Mucosa of gallbladder (tissue), 1 donor: ENCODE measurements around the gene KIF1A. TPM values are rescaled to one million over a fixed set of nuclear protein-coding genes. Genes with fewer than 3 reads are reported as not detected.

ENCODE experiments used
- DNase-seq: peaks from one replicate; pipeline ENCODE4 v3.0.0-alpha.2; 2020; ENCODE audit warnings: low spot score
- total RNA-seq: library from RNA; stranded (reverse); gene quantifications from one replicate; pipeline ENCODE4 v1.2.1, GENCODE V29; 2021
- donor health status: DM: no; HTN: no; CAD: no.

KIF1A gene
- total RNA-seq, 1 donor from 2014 or later, result 1.6 TPM

- DNase-seq, result no peak
These were observed 83.5 kb downstream of the KIF1A start for GRCh38 chr2:240736281-240737250.

DNA sequence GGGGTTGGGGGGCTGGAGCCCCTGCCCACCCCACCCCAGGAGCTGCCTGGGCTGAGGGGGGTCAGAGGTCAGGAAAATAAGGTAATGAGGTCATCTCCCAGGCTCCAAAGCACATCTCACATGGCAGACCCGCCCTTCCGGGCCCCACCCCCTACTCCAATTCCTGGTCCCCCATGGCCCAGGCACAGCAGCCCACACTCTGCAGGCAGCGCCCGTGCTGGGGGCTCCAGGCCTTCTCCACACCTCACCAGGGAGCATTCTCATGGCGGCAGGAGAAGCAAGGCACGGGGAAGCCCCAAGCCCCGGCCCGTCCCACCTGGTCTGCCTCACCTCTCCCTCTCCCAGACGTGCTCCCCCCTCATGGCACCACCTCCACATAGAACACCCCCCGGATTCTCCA is 84.5 kb downstream of the KIF1A start:
- DNase-seq, result no peak

DNA sequence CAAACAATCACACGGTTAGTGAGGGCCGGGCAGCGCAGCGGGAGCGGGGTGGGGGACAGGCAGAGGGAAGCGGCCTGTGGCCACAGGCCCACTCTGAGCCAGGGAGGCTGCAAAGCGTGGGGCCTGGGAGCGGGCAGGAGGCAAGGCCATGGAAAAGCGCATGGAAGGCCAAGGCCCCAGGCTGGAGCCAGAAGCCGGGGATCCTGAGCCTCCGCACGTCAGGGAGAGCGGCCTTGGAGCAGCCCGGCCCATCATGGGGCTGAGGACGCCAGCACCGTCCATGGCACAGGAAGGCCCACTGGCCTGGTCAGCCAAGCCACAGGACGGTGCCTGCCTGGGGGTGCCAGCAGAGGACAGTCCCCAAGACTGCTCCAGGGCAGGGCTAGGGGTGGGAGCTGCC is 85.3 kb downstream of the KIF1A start:
- DNase-seq, result no peak

- DNase-seq, result no peak
These were observed 86.1 kb downstream of the KIF1A start for GRCh38 chr2:240733803-240734495.

GRCh38 chr2:240732911-240733622 is 87.0 kb downstream of the KIF1A start:
- no peak for DNase-seq

DNA sequence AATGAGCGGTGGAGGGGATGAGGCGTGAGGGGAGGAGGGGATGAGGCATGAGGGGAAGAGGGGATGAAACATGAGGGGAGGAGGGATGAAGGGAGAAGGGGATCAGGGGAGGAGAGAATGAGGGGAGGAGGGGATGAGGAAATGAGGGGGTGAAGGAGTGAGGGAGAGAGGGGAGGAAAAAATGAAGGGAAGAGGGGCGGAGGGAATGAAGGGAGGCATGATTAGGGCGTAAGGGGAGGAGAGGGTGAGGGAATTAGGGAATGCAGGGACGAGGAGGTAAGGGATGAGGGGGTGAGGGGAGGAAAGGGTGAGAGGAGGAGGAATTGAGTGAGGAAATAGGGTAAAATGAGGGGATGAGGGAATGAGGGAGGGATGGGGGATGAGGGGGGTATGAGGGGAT is 87.8 kb downstream of the KIF1A start:
- no peak for DNase-seq

- no peak for DNase-seq
These were observed 88.9 kb downstream of the KIF1A start for GRCh38 chr2:240731178-240731545.

DNA sequence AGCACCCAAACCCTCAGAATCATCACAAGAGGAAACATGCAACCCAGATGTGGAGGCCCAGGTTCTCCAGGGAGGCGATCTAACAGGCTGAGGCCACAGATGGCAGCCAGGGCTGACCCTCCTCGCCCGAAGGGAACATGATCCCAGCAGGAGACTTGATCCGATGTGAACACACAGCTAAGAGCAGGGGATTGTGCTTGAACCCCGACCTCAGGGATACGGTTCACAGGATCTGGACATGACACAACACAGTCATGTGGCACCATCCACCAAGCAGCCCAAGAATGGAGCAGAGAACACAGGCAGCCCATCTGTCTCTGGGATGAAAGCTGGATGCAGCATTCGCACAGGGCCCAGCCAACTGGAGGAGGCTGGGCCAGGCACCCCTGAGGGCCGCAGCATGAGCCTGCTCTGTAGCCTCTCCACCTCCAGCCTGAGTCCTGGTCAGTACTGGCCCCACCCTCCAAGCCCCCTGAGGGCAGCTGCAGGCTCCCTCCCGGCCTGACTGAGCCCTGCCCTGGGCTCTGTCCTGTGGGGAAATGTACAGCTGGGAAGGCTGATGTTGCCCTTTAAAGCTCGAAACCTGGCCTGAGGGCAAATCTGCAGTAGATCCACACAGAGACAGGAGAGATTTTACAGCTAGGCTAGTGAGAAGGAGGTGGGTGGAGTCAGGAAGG is 89.4 kb downstream of the KIF1A start:
- no peak for DNase-seq

GRCh38 chr2:240728827-240729226 is 91.2 kb downstream of the KIF1A start:
- no peak for DNase-seq

- no peak for DNase-seq
These were observed 91.7 kb downstream of the KIF1A start for GRCh38 chr2:240728361-240728760.

GRCh38 chr2:240727913-240728312 is 92.1 kb downstream of the KIF1A start:
- no peak for DNase-seq

- no peak for DNase-seq
These were observed 92.6 kb downstream of the KIF1A start for GRCh38 chr2:240727439-240727838.

- no peak for DNase-seq
These were observed 93.1 kb downstream of the KIF1A start for GRCh38 chr2:240726876-240727275.

- DNase-seq, result no peak
These were observed 94.3 kb downstream of the KIF1A start for GRCh38 chr2:240725671-240726070.

- DNase-seq, result no peak
These were observed 94.8 kb downstream of the KIF1A start for GRCh38 chr2:240725266-240725665.

DNA sequence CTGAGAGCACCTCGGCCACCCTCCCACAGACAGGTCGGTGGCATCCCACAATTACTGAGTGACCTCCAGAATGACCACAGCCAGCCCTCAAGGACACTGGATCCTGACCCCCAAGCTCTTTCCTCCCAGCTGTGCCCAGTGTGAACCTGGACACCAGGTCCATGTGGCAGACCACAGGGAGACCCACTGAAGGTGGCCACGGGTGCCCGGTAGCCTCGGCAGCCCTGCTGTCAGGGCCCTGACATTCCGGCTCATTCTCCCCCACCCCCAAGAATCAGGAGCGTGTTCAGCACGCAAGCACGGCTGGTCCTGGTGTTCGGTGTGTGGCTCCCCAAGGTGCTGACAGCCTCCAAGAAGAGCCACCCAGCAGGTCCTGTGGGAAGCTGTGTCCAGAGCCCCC is 95.6 kb downstream of the KIF1A start:
- no peak for DNase-seq

DNA sequence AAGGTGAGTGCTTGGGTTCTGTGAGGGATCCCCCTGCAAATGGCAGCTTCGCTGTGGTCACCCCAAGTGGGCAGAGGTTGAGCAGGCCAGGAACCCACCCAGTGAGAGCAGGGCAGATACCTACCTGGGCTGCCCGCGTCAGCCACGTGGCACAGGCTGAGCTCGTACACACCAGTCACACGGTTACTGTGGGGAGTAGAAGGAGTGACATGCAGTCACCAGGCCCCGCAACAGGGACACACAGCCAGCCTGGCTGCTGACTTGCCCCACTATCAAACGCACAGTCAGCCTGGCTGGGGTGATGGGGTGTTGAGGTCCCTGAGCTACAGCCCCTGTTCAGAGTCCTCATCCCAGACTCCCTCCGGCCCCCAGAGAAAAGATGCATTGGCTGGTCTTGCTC is 96.2 kb downstream of the KIF1A start:
- DNase-seq, result no peak

DNA sequence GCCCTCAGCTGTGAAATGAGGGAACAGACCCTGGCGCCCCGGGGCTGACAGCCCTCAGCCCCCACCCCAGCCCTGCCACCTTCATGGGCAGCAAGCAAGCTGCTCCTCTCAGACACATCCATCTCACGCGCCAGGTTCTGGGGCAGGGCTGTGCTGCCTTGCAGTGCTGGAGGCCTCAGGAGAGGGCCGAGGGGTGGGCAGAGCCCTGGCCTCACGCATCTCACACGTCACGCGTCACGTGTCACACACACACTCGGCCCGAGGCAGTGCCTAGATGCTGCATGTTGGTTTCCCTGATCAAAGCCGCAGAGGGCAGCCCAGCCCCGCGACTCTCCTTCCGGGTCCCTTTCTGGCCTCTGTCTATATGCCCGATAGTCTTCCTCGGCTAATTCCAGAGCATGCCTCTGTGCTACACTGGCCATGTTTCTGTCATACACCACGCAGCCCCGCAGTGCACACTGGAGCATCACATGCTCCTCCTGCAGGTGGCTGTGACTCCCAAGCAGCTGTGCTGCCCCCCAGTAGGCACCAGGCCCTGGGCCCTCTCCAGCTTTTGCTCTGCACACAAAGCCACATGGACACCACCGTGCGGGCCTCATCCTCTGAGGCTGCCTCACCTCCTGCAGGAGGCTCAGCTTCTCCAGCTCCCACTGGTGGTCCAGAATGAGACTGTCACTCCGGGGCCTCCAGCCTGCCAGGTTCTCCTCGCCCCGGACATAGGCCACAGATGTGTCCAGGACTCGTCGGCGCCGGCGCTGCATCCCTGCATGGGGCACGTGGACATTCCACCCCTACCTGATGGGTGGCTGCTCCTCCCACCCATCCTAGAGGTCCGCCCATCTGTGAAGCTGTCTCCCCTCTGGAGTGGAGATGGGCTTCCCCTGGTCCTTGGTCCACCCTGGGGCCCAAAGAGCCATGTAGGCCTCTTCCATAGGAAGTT is 97.0 kb downstream of the KIF1A start:
- no peak for DNase-seq

- no peak for DNase-seq
These were observed 97.6 kb downstream of the KIF1A start for GRCh38 chr2:240722376-240722775.

DNA sequence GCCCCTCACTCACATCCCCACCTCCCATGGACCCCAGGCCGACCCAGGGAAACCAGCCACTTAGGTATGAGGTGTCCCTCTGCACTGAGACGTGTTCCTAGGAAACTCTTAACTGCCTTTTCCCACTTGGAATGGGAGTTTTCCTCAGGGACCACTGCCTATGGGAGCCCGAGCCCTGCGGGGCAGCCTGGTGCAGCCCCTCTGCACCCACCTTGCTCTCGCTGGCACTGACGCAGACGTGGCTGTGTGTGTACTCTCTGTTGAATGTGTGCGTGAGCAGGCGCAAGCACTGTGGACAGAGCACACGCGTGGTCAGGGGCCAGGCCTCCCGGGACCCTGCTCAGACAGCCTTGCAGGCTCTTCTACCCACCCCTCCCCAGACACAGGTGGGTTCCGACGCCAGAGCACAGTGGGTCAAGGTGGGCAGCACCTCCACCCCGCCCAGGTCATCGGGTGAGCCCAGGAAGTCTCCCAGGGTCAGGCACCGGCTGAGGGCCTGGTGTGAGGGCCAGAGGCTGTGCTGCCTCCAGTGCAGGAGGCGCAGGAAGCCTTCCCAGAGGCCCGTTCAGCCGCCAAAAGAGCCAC is 98.3 kb downstream of the KIF1A start:
- no peak for DNase-seq
